IPS DF 4.7 (cell line): ENCODE data around the gene PRKCE.

ENCODE experiments used
- DNase-seq: peaks from one replicate; pipeline ENCODE4 v3.0.0-alpha.2; 2013; ENCODE audit warnings: low spot score; ENCODE audit errors: extremely low read depth

PRKCE gene

GRCh38 chr2:45960057-45960863 is 308.8 kb downstream of the PRKCE start:
- no peak for DNase-seq

GRCh38 chr2:45962177-45962921 is 310.9 kb downstream of the PRKCE start:
- no peak for DNase-seq

- no peak for DNase-seq
Measured at GRCh38 chr2:45963816-45964215, 312.3 kb downstream of the PRKCE start.

- DNase-seq, result no peak
Measured at GRCh38 chr2:45964223-45964841, 312.9 kb downstream of the PRKCE start.

GRCh38 chr2:45964906-45965305 is 313.4 kb downstream of the PRKCE start:
- no peak for DNase-seq

- DNase-seq, result no peak
Measured at GRCh38 chr2:45965871-45966498, 314.5 kb downstream of the PRKCE start.

- DNase-seq, result no peak
Measured at GRCh38 chr2:45968946-45969584, 317.6 kb downstream of the PRKCE start.

GRCh38 chr2:45973426-45973825 is 322.0 kb downstream of the PRKCE start:
- no peak for DNase-seq

GRCh38 chr2:45974056-45974455 is 322.6 kb downstream of the PRKCE start:
- DNase-seq, result no peak

- DNase-seq, result no peak
Measured at GRCh38 chr2:45974762-45975408, 323.4 kb downstream of the PRKCE start.

GRCh38 chr2:45975752-45976517 is 324.5 kb downstream of the PRKCE start:
- DNase-seq, result no peak

GRCh38 chr2:45978302-45978859 is 326.9 kb downstream of the PRKCE start:
- no peak for DNase-seq

GRCh38 chr2:45979065-45979464 is 327.6 kb downstream of the PRKCE start:
- no peak for DNase-seq

GRCh38 chr2:45980161-45980865 is 328.8 kb downstream of the PRKCE start:
- DNase-seq, result no peak

- no peak for DNase-seq
Measured at GRCh38 chr2:45981384-45981930, 330.0 kb downstream of the PRKCE start.

- DNase-seq, result no peak
Measured at GRCh38 chr2:45982096-45982495, 330.6 kb downstream of the PRKCE start.

GRCh38 chr2:45983213-45983612 is 331.7 kb downstream of the PRKCE start:
- no peak for DNase-seq

- DNase-seq, result no peak
Measured at GRCh38 chr2:45984366-45984765, 332.9 kb downstream of the PRKCE start.
